GF-D8 (cell line): Measurements from ENCODE around the gene DDX55.

Source experiments
- DNase-seq: peaks from one replicate; lab custom pipeline; 2025; lab: John Stamatoyannopoulos, UW

Gene DDX55

GRCh38 chr12:123614531-123614930, 12.6 kb downstream of the DDX55 start:
- DNase-seq, result no peak

GRCh38 chr12:123617144-123617543, 15.2 kb downstream of the DDX55 start:
- DNase-seq, result no peak

- no peak for DNase-seq
Observed at GRCh38 chr12:123617580-123617979, 15.7 kb downstream of the DDX55 start.

GRCh38 chr12:123621101-123621500, 19.2 kb downstream of the DDX55 start:
- no peak for DNase-seq

GRCh38 chr12:123621619-123622530, 20.0 kb downstream of the DDX55 start:
- no peak for DNase-seq

GRCh38 chr12:123633379-123634141, 31.7 kb downstream of the DDX55 start, which contains the start of the genes EIF2B1 and GTF2H3:
EIF2B1 (minus strand) TSS chr12:123633686; CDS start chr12:123633557, 129 bp downstream.
GTF2H3 (plus strand) TSS chr12:123633829; CDS start chr12:123633860, 31 bp downstream.
- DNase-seq, result peak; percentile 93

GRCh38 chr12:123634142-123634561, 32.3 kb downstream of the DDX55 start:
- no peak for DNase-seq

GRCh38 chr12:123643911-123644310, 42.0 kb downstream of the DDX55 start:
- no peak for DNase-seq

- no peak for DNase-seq
Observed at GRCh38 chr12:123645380-123645779, 43.5 kb downstream of the DDX55 start.

- no peak for DNase-seq
Observed at GRCh38 chr12:123645878-123646277, 44.0 kb downstream of the DDX55 start.

GRCh38 chr12:123648401-123648800, 46.5 kb downstream of the DDX55 start:
- DNase-seq, result no peak

- no peak for DNase-seq
Observed at GRCh38 chr12:123654129-123654701, 52.3 kb downstream of the DDX55 start.

- DNase-seq, result no peak
Observed at GRCh38 chr12:123655420-123655819, 53.5 kb downstream of the DDX55 start.

GRCh38 chr12:123656392-123656791, 54.5 kb downstream of the DDX55 start:
- no peak for DNase-seq

GRCh38 chr12:123657211-123657610, 55.3 kb downstream of the DDX55 start:
- DNase-seq, result no peak

- no peak for DNase-seq
Observed at GRCh38 chr12:123659996-123660727, 58.3 kb downstream of the DDX55 start.

- DNase-seq, result no peak
Observed at GRCh38 chr12:123667771-123668170, 65.9 kb downstream of the DDX55 start.
